Keratinocyte (primary cell): ENCODE measurements around the gene NINJ2. TPM values are rescaled to one million over a fixed set of nuclear protein-coding genes. Genes with fewer than 3 reads are reported as not detected.

Source experiments
- DNase-seq: peaks from one replicate; pipeline ENCODE4 v3.0.0-alpha.2; 2011; ENCODE audit warnings: low read depth, missing footprints, low spot score
- FAIRE-seq: peaks from 2 replicates; lab custom pipeline; 2011; peaks lifted over from hg19 to GRCh38; lab: Jason Lieb, UNC
- H2AFZ ChIP-seq: 2 replicates; pipeline ENCODE4 v1.6.0; 2012; ENCODE audit warnings: low read length, control low read depth, inconsistent platforms; ENCODE audit not compliant: control insufficient read depth
- H3K27ac ChIP-seq: 2 replicates; pipeline ENCODE4 v1.5.1; 2011; ENCODE audit warnings: low read length; ENCODE audit not compliant: control insufficient read depth, insufficient read depth
- H3K27me3 ChIP-seq: 3 replicates; pipeline ENCODE4 v1.6.0; 2011; ENCODE audit warnings: low read length; ENCODE audit not compliant: control insufficient read depth, insufficient read depth; ENCODE audit errors: extremely low read depth
- H3K36me3 ChIP-seq, 2 experiments: 2 replicates in 1 of 2; 3 replicates in 1 of 2; pipeline ENCODE4 v1.5.1; 2011; ENCODE audit warnings: low read length in 2 of 2, mild to moderate bottlenecking in 1 of 2; ENCODE audit not compliant: control insufficient read depth in 2 of 2, insufficient read depth in 2 of 2; ENCODE audit errors: extremely low read depth in 1 of 2
- H3K4me1 ChIP-seq: 3 replicates; pipeline ENCODE4 v1.5.1; 2011; ENCODE audit warnings: low read length; ENCODE audit not compliant: control insufficient read depth, insufficient read depth; ENCODE audit errors: extremely low read depth
- H3K4me2 ChIP-seq: 3 replicates; pipeline ENCODE4 v1.6.0; 2011; ENCODE audit warnings: low read depth, low read length; ENCODE audit not compliant: control insufficient read depth, insufficient read depth; ENCODE audit errors: extremely low read depth
- H3K4me3 ChIP-seq, 3 experiments: fragments of 200-600 bp in 1 of 3; sonication (generic) in 1 of 3; 2 replicates in 2 of 3; 3 replicates in 1 of 3; pipeline ENCODE4 v1.5.1; 2011 to 2016; ENCODE audit warnings: low read length in 3 of 3, mild to moderate bottlenecking in 3 of 3, control low read depth in 2 of 3, inconsistent platforms in 1 of 3, low read depth in 1 of 3, mixed read lengths in 1 of 3, mixed run types in 1 of 3, moderate library complexity in 1 of 3; ENCODE audit not compliant: control insufficient read depth in 2 of 3, insufficient read depth in 2 of 3; ENCODE audit errors: extremely low read depth in 1 of 3
- H3K79me2 ChIP-seq: 2 replicates; pipeline ENCODE4 v1.6.0; 2012; ENCODE audit warnings: low read length; ENCODE audit not compliant: control insufficient read depth, insufficient read depth
- H3K9ac ChIP-seq: 3 replicates; pipeline ENCODE4 v1.6.0; 2011; ENCODE audit warnings: low read length; ENCODE audit not compliant: control insufficient read depth, insufficient read depth; ENCODE audit errors: extremely low read depth
- H3K9me1 ChIP-seq: 3 replicates; pipeline ENCODE4 v1.6.0; 2011; ENCODE audit warnings: low read length; ENCODE audit not compliant: control insufficient read depth, insufficient read depth; ENCODE audit errors: extremely low read depth
- H3K9me3 ChIP-seq: 2 replicates; pipeline ENCODE4 v1.5.1; 2012; ENCODE audit warnings: low read depth, low read length; ENCODE audit not compliant: control insufficient read depth
- H4K20me1 ChIP-seq: 3 replicates; pipeline ENCODE4 v1.6.0; 2011; ENCODE audit warnings: low read length; ENCODE audit not compliant: control insufficient read depth, insufficient read depth; ENCODE audit errors: extremely low read depth
- EZH2 ChIP-seq: IDR thresholded peaks from one replicate; pipeline ENCODE4 v1.6.1; 2012; ENCODE audit warnings: inconsistent platforms, mild to moderate bottlenecking, low read length, moderate library complexity
- dilution Hi-C: fragments of 300-500 bp; cut with MboI; formaldehyde crosslinking; loops from one replicate; pipeline ENCODE4 v1.7.0; 2020; ENCODE audit warnings: low sequenced_read_pairs; ENCODE audit not compliant: extremely low pct_ligation_motif_present
- polyA plus RNA-seq, 5 experiments: library from polyadenylated mRNA; depleted of rRNA in 3 of 5; stranded (reverse) in 3 of 5; stranded (forward) in 1 of 5; unstranded in 1 of 5; fragments of >200 nt; gene quantifications; 1 replicate in 1 of 5; 2 replicates in 3 of 5; 3 replicates in 1 of 5; pipeline versions ENCODE4 v1.2.1 to v1.2.3, GENCODE V29; 2011 to 2012; ENCODE audit warnings: missing spikeins in 2 of 5, low read depth in 1 of 5, low replicate concordance in 1 of 5
- TF ChIP-seq, protein P1 (sequence below), 3 experiments: IDR thresholded peaks in 1 of 3; conservative IDR thresholded peaks in 1 of 3; optimal IDR thresholded peaks in 1 of 3; 2 replicates in 2 of 3; 3 replicates in 1 of 3; pipeline versions ENCODE3 to v1.5.1; 2011; ENCODE audit warnings: low read length in 3 of 3, mild to moderate bottlenecking in 3 of 3, moderate library complexity in 2 of 3, control low read depth in 1 of 3, inconsistent platforms in 1 of 3; ENCODE audit not compliant: insufficient read depth in 2 of 3; ENCODE audit errors: extremely low read depth in 1 of 3

Gene NINJ2
- polyA plus RNA-seq, 1 donor (not counting 4 experiments of a cell fraction or from before 2014, with no cell fraction given), result 0.58 TPM

GRCh38 chr12:570435-570920 lies 92.8 kb downstream of the NINJ2 start:
- peak overlapping the region; percentile 49 to 81 (median 65) for H3K4me3 ChIP-seq
- H3K9ac ChIP-seq, result peak overlapping the region; percentile 75
- peak overlapping the region; percentile 95 for H3K4me2 ChIP-seq
- no peaks in the 10 kb centered on the region for H3K36me3 ChIP-seq
- TF ChIP-seq EZH2, result no peak
- TF ChIP-seq, protein P1, sequence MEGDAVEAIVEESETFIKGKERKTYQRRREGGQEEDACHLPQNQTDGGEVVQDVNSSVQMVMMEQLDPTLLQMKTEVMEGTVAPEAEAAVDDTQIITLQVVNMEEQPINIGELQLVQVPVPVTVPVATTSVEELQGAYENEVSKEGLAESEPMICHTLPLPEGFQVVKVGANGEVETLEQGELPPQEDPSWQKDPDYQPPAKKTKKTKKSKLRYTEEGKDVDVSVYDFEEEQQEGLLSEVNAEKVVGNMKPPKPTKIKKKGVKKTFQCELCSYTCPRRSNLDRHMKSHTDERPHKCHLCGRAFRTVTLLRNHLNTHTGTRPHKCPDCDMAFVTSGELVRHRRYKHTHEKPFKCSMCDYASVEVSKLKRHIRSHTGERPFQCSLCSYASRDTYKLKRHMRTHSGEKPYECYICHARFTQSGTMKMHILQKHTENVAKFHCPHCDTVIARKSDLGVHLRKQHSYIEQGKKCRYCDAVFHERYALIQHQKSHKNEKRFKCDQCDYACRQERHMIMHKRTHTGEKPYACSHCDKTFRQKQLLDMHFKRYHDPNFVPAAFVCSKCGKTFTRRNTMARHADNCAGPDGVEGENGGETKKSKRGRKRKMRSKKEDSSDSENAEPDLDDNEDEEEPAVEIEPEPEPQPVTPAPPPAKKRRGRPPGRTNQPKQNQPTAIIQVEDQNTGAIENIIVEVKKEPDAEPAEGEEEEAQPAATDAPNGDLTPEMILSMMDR (optimal IDR thresholded peaks at IDR 0.05 in 1 of 3, IDR thresholded peaks at IDR 0.05 in 1 of 3, conservative IDR thresholded peaks at IDR 0.05 in 1 of 3; ENCODE audit: extremely low read depth in 1 of 3, insufficient read depth in 2 of 3, low read length in 3 of 3), result no peak
- H3K9me1 ChIP-seq, result no peaks in the 10 kb centered on the region
- no peaks in the 10 kb centered on the region for H3K79me2 ChIP-seq
- H3K4me1 ChIP-seq, result peaks cover 38% of the 10 kb centered on the region
- peak overlapping the region; percentile 82 for H3K27ac ChIP-seq
- H4K20me1 ChIP-seq, result no peaks in the 10 kb centered on the region
- dilution Hi-C loops, result no loop called here
- no peaks in the 10 kb centered on the region for H3K9me3 ChIP-seq
- DNase-seq (no peak), FAIRE-seq (peak; percentile 41)
- no peaks in the 10 kb centered on the region for H3K27me3 ChIP-seq
- peak overlapping the region; percentile 82 for H2AFZ ChIP-seq

DNA sequence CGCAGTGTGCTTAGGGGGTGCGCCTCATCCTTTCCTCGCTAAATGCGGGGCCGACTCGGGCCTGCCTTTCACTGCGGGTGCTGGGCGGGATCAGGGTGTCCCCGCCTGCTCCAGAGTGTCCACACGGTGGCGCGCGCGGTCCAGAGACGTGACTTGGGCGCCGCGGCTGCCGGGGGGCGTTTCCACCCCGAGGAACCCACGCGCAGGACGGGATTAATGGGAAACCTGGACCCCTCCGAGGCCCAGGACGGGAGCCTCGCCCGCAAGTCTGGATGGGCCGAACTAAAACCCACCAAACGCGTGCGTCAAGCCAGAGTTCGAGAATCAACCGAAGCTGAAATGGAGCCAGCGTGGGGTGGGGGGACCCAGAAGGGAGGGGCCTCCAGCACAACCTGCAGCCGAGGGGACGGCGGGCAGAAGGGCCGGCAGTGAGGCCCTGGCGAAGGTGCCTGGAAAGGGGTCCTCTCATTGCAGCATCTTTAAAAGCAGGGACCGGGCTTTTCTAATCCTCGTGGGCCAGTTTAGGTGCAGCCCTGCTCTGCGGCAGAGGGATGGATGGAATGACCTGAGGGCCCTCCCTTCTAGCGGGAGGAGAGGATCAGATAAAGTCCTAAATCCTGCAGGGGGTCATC lies 93.3 kb downstream of the NINJ2 start:
- Histone ChIP-seq H3K9me3 (no peaks in the 10 kb centered on the region), H3K79me2 (no peaks in the 10 kb centered on the region), H3K4me1 (peaks cover 33% of the 10 kb centered on the region), H3K27ac (peak overlapping the region; percentile 82), H3K36me3 (no peaks in the 10 kb centered on the region), H3K9ac (peak overlapping the region; percentile 75), H3K9me1 (no peaks in the 10 kb centered on the region), H3K4me2 (peak overlapping the region; percentile 95), H3K4me3 (peak overlapping the region; percentile 49 to 81 (median 65)), H4K20me1 (no peaks in the 10 kb centered on the region), H3K27me3 (no peaks in the 10 kb centered on the region), H2AFZ (peak overlapping the region; percentile 82)
- TF ChIP-seq EZH2, result no peak
- TF ChIP-seq, protein P1 (optimal IDR thresholded peaks at IDR 0.05 in 1 of 3, IDR thresholded peaks at IDR 0.05 in 1 of 3, conservative IDR thresholded peaks at IDR 0.05 in 1 of 3; ENCODE audit: extremely low read depth in 1 of 3, insufficient read depth in 2 of 3, low read length in 3 of 3), result peak; percentile 62 to 99 (median 95)
- dilution Hi-C loops, result no loop called here
- DNase-seq (no peak), FAIRE-seq (no peak)
